Thyroid gland (tissue), 4 donors: ENCODE results near the gene PADI4.

Source experiments
- CTCF ChIP-seq, 6 experiments: fragments of 200-600 bp in 3 of 6; fragments of 450-650 bp in 3 of 6; sonication (generic) in 3 of 6; IDR thresholded peaks; one replicate each; pipeline ENCODE4 v1.5.1; 2016 to 2019; ENCODE audit warnings: antibody characterized with exemption in 6 of 6, mild to moderate bottlenecking in 2 of 6, inconsistent platforms in 1 of 6, moderate library complexity in 1 of 6
- POLR2A ChIP-seq, 2 donors: fragments of 450-650 bp; IDR thresholded peaks; one replicate each; pipeline ENCODE4 v1.6.1; 2017; ENCODE audit warnings: antibody characterized with exemption in 2 of 2, mild to moderate bottlenecking in 2 of 2, moderate library complexity in 1 of 2

- no peak for TF ChIP-seq CTCF (IDR thresholded peaks at IDR 0.05)
- no peak for TF ChIP-seq POLR2A (IDR thresholded peaks at IDR 0.05)
These were observed 90.1 kb downstream of the PADI4 start for GRCh38 chr1:17397910-17398695.
